Tibial artery (tissue), 4 donors: Measurements from ENCODE around the gene RBM45.

Experiments
- DNase-seq, 2 donors: peaks; one replicate each; pipeline ENCODE4 v3.0.0-alpha.2; 2019
- H3K27ac ChIP-seq, 2 donors: fragments of 200-600 bp; sonication (generic) in 1 of 2; 1 replicate in 1 of 2; 2 replicates in 1 of 2; pipeline ENCODE4 v1.5.1; 2018 to 2019; ENCODE audit warnings: mild to moderate bottlenecking in 1 of 2
- H3K27me3 ChIP-seq, 2 donors: fragments of 200-600 bp; sonication (generic) in 1 of 2; one replicate each; pipeline versions ENCODE4 v1.5.1 to v1.6.0; 2016 to 2019
- H3K36me3 ChIP-seq, 3 donors: fragments of 200-600 bp; sonication (generic) in 2 of 3; one replicate each; pipeline ENCODE4 v1.5.1; 2016 to 2019; ENCODE audit warnings: mild to moderate bottlenecking in 2 of 3
- H3K4me1 ChIP-seq, 4 donors: fragments of 200-600 bp; sonication (generic) in 2 of 4; 1 replicate in 3 of 4; 2 replicates in 1 of 4; pipeline ENCODE4 v1.5.1; 2016 to 2019
- H3K4me3 ChIP-seq, 2 donors: fragments of 200-600 bp; sonication (generic) in 1 of 2; 1 replicate in 1 of 2; 2 replicates in 1 of 2; pipeline ENCODE4 v1.5.1; 2018 to 2019; ENCODE audit warnings: mild to moderate bottlenecking in 2 of 2
- H3K9me3 ChIP-seq, 3 donors: fragments of 200-600 bp; sonication (generic) in 1 of 3; one replicate each; pipeline ENCODE4 v1.5.1; 2016 to 2019
- intact Hi-C: fragments of 100-400 bp; cut with DNase I; formaldehyde crosslinking; loops from one replicate; pipeline ENCODE4 v1.15.0; 2023; ENCODE audit warnings: low total_unique reads
- TF ChIP-seq, protein P1 (sequence below), 2 experiments: fragments of 200-600 bp in 1 of 2; fragments of 450-650 bp in 1 of 2; IDR thresholded peaks; one replicate each; pipeline ENCODE4 v1.5.1; 2017 to 2019; ENCODE audit warnings: antibody characterized with exemption in 2 of 2, mild to moderate bottlenecking in 1 of 2, moderate library complexity in 1 of 2

RBM45 gene

DNA sequence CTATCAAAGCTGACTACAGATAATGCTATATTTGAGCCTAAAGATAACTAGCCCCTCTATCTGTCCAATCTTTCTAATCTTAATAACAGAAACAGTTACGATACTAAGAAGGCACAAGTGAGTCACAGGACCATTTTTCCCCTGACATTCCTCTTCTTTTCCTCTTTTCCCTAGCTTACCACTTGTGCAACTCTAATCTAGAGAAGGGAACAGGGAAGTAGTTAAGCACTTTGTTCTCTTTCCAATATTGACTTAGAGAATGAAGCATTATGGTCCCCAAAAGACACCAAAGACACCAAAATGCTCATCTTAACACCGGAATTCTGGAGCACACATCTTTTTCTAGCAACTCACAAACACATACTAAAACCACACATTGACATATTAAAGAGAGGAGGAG is 41.4 kb upstream of the RBM45 start:
- intact Hi-C loops = no loop called here
- Histone ChIP-seq H3K27me3 (no peaks in the 10 kb centered on the region), H3K4me3 (no peak overlapping the region), H3K9me3 (no peaks in the 10 kb centered on the region), H3K27ac (no peak overlapping the region), H3K36me3 (no peaks in the 10 kb centered on the region), H3K4me1 (peaks cover 0 to 14% (median 2%) of the 10 kb centered on the region in 4 donors)
- TF ChIP-seq, protein P1, sequence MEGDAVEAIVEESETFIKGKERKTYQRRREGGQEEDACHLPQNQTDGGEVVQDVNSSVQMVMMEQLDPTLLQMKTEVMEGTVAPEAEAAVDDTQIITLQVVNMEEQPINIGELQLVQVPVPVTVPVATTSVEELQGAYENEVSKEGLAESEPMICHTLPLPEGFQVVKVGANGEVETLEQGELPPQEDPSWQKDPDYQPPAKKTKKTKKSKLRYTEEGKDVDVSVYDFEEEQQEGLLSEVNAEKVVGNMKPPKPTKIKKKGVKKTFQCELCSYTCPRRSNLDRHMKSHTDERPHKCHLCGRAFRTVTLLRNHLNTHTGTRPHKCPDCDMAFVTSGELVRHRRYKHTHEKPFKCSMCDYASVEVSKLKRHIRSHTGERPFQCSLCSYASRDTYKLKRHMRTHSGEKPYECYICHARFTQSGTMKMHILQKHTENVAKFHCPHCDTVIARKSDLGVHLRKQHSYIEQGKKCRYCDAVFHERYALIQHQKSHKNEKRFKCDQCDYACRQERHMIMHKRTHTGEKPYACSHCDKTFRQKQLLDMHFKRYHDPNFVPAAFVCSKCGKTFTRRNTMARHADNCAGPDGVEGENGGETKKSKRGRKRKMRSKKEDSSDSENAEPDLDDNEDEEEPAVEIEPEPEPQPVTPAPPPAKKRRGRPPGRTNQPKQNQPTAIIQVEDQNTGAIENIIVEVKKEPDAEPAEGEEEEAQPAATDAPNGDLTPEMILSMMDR (IDR thresholded peaks at IDR 0.05) = no peak
- no peak for DNase-seq

DNA sequence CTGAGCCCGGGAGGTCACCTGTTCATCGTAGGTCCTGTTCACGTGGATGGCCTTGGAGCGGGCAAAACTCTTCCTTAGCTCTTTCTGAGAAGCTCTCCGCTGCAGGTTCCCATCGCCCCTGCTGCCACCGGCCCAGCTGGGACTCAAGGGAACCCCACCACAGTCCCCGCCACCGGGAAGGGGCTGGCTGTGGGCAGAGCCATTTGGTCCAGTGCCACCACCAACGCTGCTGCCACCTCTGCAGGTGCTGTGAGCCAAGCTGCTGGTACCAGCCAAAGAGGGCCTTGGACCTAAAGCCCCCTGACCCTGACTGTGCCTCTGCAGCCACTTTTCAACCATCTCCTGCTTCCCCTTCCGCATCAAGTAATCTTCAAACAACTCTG is 40.2 kb upstream of the RBM45 start:
- intact Hi-C loops = no loop called here
- Histone ChIP-seq H3K27ac (peak overlapping the region in 1 of 2 donors; percentile 79), H3K4me3 (peak overlapping the region; percentile 48 to 55), H3K36me3 (no peaks in the 10 kb centered on the region), H3K9me3 (no peaks in the 10 kb centered on the region), H3K27me3 (no peaks in the 10 kb centered on the region), H3K4me1 (peaks cover 0 to 14% (median 2%) of the 10 kb centered on the region in 4 donors)
- TF ChIP-seq, protein P1 (IDR thresholded peaks at IDR 0.05) = no peak
- no peak for DNase-seq

DNA sequence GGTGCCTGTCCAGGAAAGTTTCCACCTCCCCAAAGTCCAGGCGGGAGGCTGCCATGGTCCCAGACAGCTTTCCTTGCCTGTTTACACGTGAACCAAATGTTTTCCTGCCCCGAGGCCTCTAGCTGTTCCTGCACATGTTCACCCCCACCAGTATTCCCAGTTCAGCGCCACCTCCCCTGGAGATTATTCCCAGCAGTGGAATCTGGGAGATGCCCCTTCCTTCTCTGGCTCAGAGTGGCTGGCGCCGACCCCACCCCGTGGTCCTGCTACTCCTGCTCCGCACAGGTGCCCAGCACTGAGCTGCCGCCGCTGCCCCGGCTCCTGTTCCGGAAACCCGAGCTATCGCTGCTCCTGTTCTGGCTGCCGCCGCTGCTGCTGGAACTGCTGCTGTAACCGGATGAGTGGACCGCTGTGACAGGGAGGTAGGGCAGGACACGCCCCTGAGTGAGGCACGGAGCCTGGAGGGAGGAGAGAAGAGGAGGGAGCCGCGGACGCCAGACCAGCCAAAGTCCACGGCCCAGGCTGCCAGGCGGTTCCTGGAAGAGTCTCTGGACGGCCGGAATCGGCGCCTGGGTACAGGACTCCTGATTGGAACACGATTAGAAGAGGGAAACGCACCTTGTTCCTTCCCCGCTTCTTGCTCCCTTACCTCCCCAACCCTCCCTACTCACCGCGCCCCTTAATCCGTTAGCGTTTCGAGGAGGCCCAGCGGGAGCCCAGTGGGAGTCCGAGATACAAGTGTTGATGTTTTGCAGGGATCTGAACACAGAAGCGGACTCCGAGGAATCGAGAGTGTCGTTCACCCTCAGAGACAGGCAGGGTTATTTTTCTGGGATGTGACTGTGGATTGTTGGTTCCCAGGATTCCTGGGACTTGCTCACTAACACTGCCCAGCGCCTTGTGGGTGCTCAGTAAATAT is 39.6 kb upstream of the RBM45 start, which contains the start of gene PDE11A:
Gene PDE11A, minus strand, starts transcription at position 395 of the 919 bp plus-strand sequence. Its CDS starts 340 bp downstream, at position 55.
- Histone ChIP-seq H3K4me1 (peaks cover 0 to 14% (median 2%) of the 10 kb centered on the region in 4 donors), H3K27me3 (no peaks in the 10 kb centered on the region), H3K4me3 (peak within 1 kb of the TSS; percentile 48 to 55), H3K27ac (peak within 1 kb of the TSS; percentile 65 to 79), H3K36me3 (no peaks in the 10 kb centered on the region), H3K9me3 (no peaks in the 10 kb centered on the region)
- TF ChIP-seq, protein P1 (IDR thresholded peaks at IDR 0.05) = no peak
- intact Hi-C loops = no loop called here
- DNase-seq = peak; percentile 76 to 90

DNA sequence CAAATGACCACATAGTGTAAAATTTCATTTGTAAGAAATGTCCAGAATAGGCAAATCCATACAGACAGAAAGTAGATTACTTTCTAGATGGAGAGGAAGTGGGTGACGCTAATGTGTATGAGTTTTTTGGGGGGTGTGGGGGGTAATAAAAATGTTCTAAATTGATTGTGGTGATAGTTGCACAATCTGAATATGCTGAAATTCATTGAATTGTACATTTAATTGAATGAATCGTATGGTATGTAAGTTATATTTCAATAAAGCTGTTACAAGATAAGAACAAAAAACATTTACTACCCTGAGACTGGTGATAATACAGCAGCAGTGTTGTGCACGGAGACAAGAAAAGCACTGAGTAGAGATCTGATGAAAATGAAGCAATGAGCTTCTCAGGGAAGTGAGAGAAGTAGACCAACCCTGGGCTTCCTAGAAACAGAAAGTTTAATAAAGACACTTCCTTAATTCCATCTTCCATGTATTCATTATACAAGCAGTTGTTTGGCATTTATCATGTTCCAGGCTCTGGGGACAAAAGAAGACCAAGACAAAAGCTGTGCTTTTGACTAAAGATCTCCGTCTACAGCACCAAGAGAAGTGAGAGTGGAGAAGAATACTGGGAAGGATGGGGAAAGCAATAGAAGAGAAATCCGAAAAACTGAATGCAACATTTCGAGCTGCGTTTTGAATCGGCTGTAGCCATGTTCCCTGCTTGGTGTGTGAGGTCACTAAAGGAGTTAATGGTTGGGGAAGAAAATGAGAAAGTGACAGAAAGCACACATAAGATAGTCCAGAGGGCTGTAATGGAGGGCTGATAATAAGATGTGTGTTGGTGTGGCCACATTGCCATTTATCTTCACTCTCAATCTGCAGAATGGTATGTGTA is 37.9 kb upstream of the RBM45 start:
- intact Hi-C loops = no loop called here
- Histone ChIP-seq H3K4me1 (peaks cover 0 to 14% (median 2%) of the 10 kb centered on the region in 4 donors), H3K4me3 (no peak overlapping the region), H3K9me3 (no peaks in the 10 kb centered on the region), H3K27ac (no peak overlapping the region), H3K36me3 (no peaks in the 10 kb centered on the region), H3K27me3 (no peaks in the 10 kb centered on the region)
- TF ChIP-seq, protein P1 (IDR thresholded peaks at IDR 0.05) = no peak
- no peak for DNase-seq

DNA sequence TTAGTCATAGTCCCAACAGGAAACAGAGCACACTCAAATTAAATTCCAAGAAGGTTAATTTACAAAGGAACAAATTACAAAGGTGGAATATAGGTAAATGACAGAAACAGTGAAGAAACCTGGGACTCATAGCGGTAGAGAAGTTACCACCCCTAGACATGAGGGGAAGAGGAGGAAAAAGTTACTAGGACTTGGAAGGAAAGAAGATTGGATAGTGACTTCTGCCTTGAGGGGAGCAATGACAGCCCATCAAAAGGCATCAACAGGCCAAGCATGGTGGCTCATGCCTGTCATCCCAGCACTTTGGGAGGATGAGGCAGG is 37.3 kb upstream of the RBM45 start:
- TF ChIP-seq, protein P1 (IDR thresholded peaks at IDR 0.05) = no peak
- peaks cover 0 to 14% (median 2%) of the 10 kb centered on the region in 4 donors for H3K4me1 ChIP-seq
- H3K27ac ChIP-seq = no peak overlapping the region
- no peak overlapping the region for H3K4me3 ChIP-seq
- DNase-seq = no peak
- H3K36me3 ChIP-seq = no peaks in the 10 kb centered on the region
- H3K9me3 ChIP-seq = no peaks in the 10 kb centered on the region
- H3K27me3 ChIP-seq = no peaks in the 10 kb centered on the region
- intact Hi-C loops = no loop called here
